HepG2 (cell line): Measurements from ENCODE around the gene ABHD10. TPM values are rescaled to one million over a fixed set of nuclear protein-coding genes. Genes with fewer than 3 reads are reported as not detected.
A peak's percentile ranks its signal among the peaks of the same experiment; 100 is the strongest.

ENCODE experiments used
- ATAC-seq: fragments of 200-7000 bp; cut with Tn5 transposase; 3 replicates; pipeline ENCODE4 v1.9.1; 2020; ENCODE audit warnings: mild to moderate bottlenecking, moderate library complexity
- BruUV-seq: library from RNA; stranded (reverse); fragments of 400-500 nt; replicated peaks from 2 replicates; lab custom pipeline; 2021; lab: Mats Ljungman, UMichigan
- CTCF ChIA-PET: fragments of 300-600 bp; formaldehyde crosslinking; extraction: SDS; loops from one replicate; lab custom pipeline; 2021; ENCODE audit warnings: low total read pairs, inconsistent platforms, low intra/inter-chr PET ratio; lab: Yijun Ruan, JAX
- POLR2A ChIA-PET: fragments of 350-600 bp; sonication (Branson Sonifier 250); formaldehyde crosslinking; loops from one replicate; lab custom pipeline; 2020; ENCODE audit warnings: antibody characterized with exemption, inconsistent platforms; lab: Yijun Ruan, JAX
- DNase-seq: peaks from one replicate; pipeline ENCODE4 v3.0.0-alpha.2; 2015; ENCODE audit warnings: low spot score
- FAIRE-seq: peaks from 3 replicates; lab custom pipeline; 2011; peaks lifted over from hg19 to GRCh38; lab: Jason Lieb, UNC
- H2AFZ ChIP-seq: one replicate; pipeline ENCODE4 v1.6.1; 2011; ENCODE audit warnings: low read length, inconsistent platforms
- H3K27ac ChIP-seq: fragments of 300-600 bp; 3 replicates; pipeline ENCODE4 v1.8.0; 2011; ENCODE audit warnings: mixed run types, mild to moderate bottlenecking, mixed read lengths, low read length, inconsistent platforms; ENCODE audit not compliant: insufficient read depth; ENCODE audit errors: extremely low read length
- H3K27me3 ChIP-seq, 2 experiments: fragments of 200-600 bp in 1 of 2; 2 replicates in 1 of 2; 3 replicates in 1 of 2; pipeline versions ENCODE4 v1.6.0 to v1.8.0; 2011; ENCODE audit warnings: low read length in 2 of 2, mild to moderate bottlenecking in 2 of 2, moderate library complexity in 2 of 2, inconsistent platforms in 1 of 2; ENCODE audit not compliant: insufficient read depth in 2 of 2, control insufficient read depth in 1 of 2
- H3K36me3 ChIP-seq, 2 experiments: fragments of 200-600 bp in 1 of 2; replicated peaks in 1 of 2; 2 replicates in 1 of 2; 3 replicates in 1 of 2; pipeline versions ENCODE4 v1.5.1 to v1.8.0; 2011; ENCODE audit warnings: low read length in 2 of 2, inconsistent platforms in 1 of 2; ENCODE audit not compliant: insufficient read depth in 2 of 2, control insufficient read depth in 1 of 2
- H3K4me1 ChIP-seq: 2 replicates; pipeline ENCODE4 v1.5.1; 2012; ENCODE audit warnings: low read length, inconsistent platforms; ENCODE audit not compliant: insufficient read depth
- H3K4me2 ChIP-seq: 2 replicates; pipeline ENCODE4 v1.6.0; 2011; ENCODE audit warnings: low read depth, low read length, inconsistent platforms
- H3K4me3 ChIP-seq, 3 experiments: fragments of 200-600 bp in 1 of 3; sonication (generic), shearing (Covaris generic) in 1 of 3; replicated peaks in 1 of 3; 2 replicates each; pipeline ENCODE4 v1.5.1; 2011 to 2016; ENCODE audit warnings: low read length in 3 of 3, inconsistent platforms in 2 of 3, low read depth in 2 of 3, mild to moderate bottlenecking in 2 of 3, control low read depth in 1 of 3, mixed read lengths in 1 of 3; ENCODE audit not compliant: insufficient read depth in 1 of 3
- H3K79me2 ChIP-seq: one replicate; pipeline ENCODE4 v1.6.1; 2011; ENCODE audit warnings: low read length, inconsistent platforms; ENCODE audit not compliant: insufficient read depth
- H3K9ac ChIP-seq: 2 replicates; pipeline ENCODE4 v1.6.0; 2011; ENCODE audit warnings: mild to moderate bottlenecking, low read depth, low read length, inconsistent platforms; ENCODE audit not compliant: insufficient read depth
- H3K9me3 ChIP-seq: 2 replicates; pipeline ENCODE4 v1.5.1; 2012; ENCODE audit warnings: mild to moderate bottlenecking, low read length
- H4K20me1 ChIP-seq: 2 replicates; pipeline ENCODE4 v1.6.0; 2011; ENCODE audit warnings: inconsistent platforms, mild to moderate bottlenecking, low read length, moderate library complexity; ENCODE audit not compliant: insufficient read depth
- ATM ChIP-seq: fragments of 450-650 bp; IDR thresholded peaks from 2 replicates; pipeline ENCODE4 v1.7.1; 2017; ENCODE audit warnings: mild to moderate bottlenecking, borderline replicate concordance
- CREB1 ChIP-seq, 2 experiments: fragments of 450-650 bp in 1 of 2; IDR thresholded peaks; 2 replicates each; pipeline ENCODE4 v1.6.1; 2016 to 2017; ENCODE audit warnings: control low read depth in 1 of 2, mild to moderate bottlenecking in 1 of 2, missing compliant biosample characterization in 1 of 2, missing genetic modification characterization in 1 of 2
- EED ChIP-seq: sonication (generic); formaldehyde crosslinking; IDR thresholded peaks from 2 replicates; pipeline ENCODE4 v1.5.0; 2020; ENCODE audit warnings: mild to moderate bottlenecking, missing genetic modification reagents
- FOXP1 ChIP-seq, 2 experiments: fragments of 450-650 bp in 1 of 2; IDR thresholded peaks; 2 replicates each; pipeline ENCODE4 v1.6.1; 2017 to 2018; ENCODE audit warnings: antibody characterized with exemption in 1 of 2
- HCFC1 ChIP-seq: fragments of 150-350 bp; IDR thresholded peaks from 2 replicates; pipeline ENCODE4 v1.6.1; 2014; ENCODE audit warnings: low read depth, low read length
- KLF6 ChIP-seq: IDR thresholded peaks from 2 replicates; pipeline ENCODE4 v1.8.0; 2016; ENCODE audit warnings: missing biosample characterization, missing genetic modification reagents
- MIER2 ChIP-seq: IDR thresholded peaks from 2 replicates; pipeline ENCODE4 v1.6.1; 2016; ENCODE audit warnings: missing biosample characterization, missing genetic modification reagents
- NBN ChIP-seq: fragments of 450-650 bp; conservative IDR thresholded peaks from 2 replicates; pipeline ENCODE4 v1.6.1; 2017
- NFE2L1 ChIP-seq: sonication (generic); formaldehyde crosslinking; IDR thresholded peaks from 2 replicates; pipeline ENCODE4 v1.4.0; 2020; ENCODE audit warnings: missing genetic modification reagents, mild to moderate bottlenecking, borderline replicate concordance
- PCBP1 ChIP-seq: fragments of 200-400 bp; formaldehyde crosslinking; IDR thresholded peaks from 2 replicates; pipeline ENCODE4 v1.6.1; 2017; ENCODE audit warnings: mild to moderate bottlenecking, low read depth, low read length, borderline replicate concordance
- RXRB ChIP-seq: IDR thresholded peaks from 2 replicates; pipeline ENCODE4 v1.6.1; 2016; ENCODE audit warnings: borderline replicate concordance, missing genetic modification reagents, missing compliant biosample characterization
- XRCC5 ChIP-seq: fragments of 200-400 bp; formaldehyde crosslinking; optimal IDR thresholded peaks from 2 replicates; pipeline ENCODE3; 2017; ENCODE audit warnings: mild to moderate bottlenecking, low read length
- ZNF431 ChIP-seq: sonication (generic); formaldehyde crosslinking; IDR thresholded peaks from 2 replicates; pipeline ENCODE4 v1.9.0; 2022; ENCODE audit warnings: missing genetic modification reagents, low read depth, mild to moderate bottlenecking, borderline replicate concordance
- ZNF556 ChIP-seq: sonication (generic); formaldehyde crosslinking; IDR thresholded peaks from 2 replicates; pipeline ENCODE4 v1.4.0; 2020; ENCODE audit warnings: mild to moderate bottlenecking, missing genetic modification reagents, borderline replicate concordance
- ZNF670 ChIP-seq: sonication (generic); formaldehyde crosslinking; IDR thresholded peaks from 2 replicates; pipeline ENCODE4 v1.8.0; 2022; ENCODE audit warnings: mild to moderate bottlenecking, missing genetic modification reagents, borderline replicate concordance
- ZNF761 ChIP-seq: sonication (generic); formaldehyde crosslinking; conservative IDR thresholded peaks from 2 replicates; pipeline ENCODE4 v1.4.0; 2020; ENCODE audit warnings: mild to moderate bottlenecking, missing genetic modification reagents
- ZNF772 ChIP-seq: sonication (generic); formaldehyde crosslinking; IDR thresholded peaks from 2 replicates; pipeline ENCODE4 v1.5.0; 2020; ENCODE audit warnings: mild to moderate bottlenecking, missing genetic modification reagents
- WGBS: methylation state at CpG from one replicate; pipeline ENCODE4 v1.1.6; 2017; ENCODE audit warnings: low lambda C conversion rate; 5-methylcytosine and 5-hydroxymethylcytosine counted together
- in situ Hi-C: cut with HindIII; loops from 2 replicates; pipeline ENCODE4 v1.10.0; 2017; ENCODE audit warnings: low pct_unique_long_range_greater_than_20kb; ENCODE audit not compliant: extremely low pct_ligation_motif_present
- intact Hi-C: fragments of 100-400 bp; cut with micrococcal nuclease; formaldehyde crosslinking; loops from one replicate; pipeline ENCODE4 v1.10.0; 2022; ENCODE audit not compliant: unreplicated experiment
- polyA plus RNA-seq, 8 experiments: library from polyadenylated mRNA; depleted of rRNA in 3 of 8; stranded (reverse) in 7 of 8; unstranded in 1 of 8; fragments of >200 nt; fragmentation: Illumina TruSeq in 4 of 8; extraction: Trizol in 4 of 8; gene quantifications; 2 replicates each; pipeline versions ENCODE4 v1.2.1 to v1.2.3, GENCODE V29; 2011 to 2016; ENCODE audit warnings: low read depth in 4 of 8, missing spikeins in 1 of 8, mixed read lengths in 1 of 8; ENCODE audit not compliant: insufficient read depth in 1 of 8
- total RNA-seq, 5 experiments: library from RNA; depleted of rRNA; stranded (reverse); fragments of >200 nt; fragmentation: Illumina TruSeq; extraction: Trizol; gene quantifications; 2 replicates each; pipeline ENCODE4 v1.2.3, GENCODE V29; 2016; ENCODE audit warnings: low read depth in 1 of 5
- TF ChIP-seq, protein P1 (sequence below): sonication (generic); formaldehyde crosslinking; IDR thresholded peaks from 2 replicates; pipeline ENCODE4 v1.5.0; 2020; ENCODE audit warnings: missing genetic modification reagents, mild to moderate bottlenecking, borderline replicate concordance
- TF ChIP-seq, protein P2 (sequence below): sonication (generic); formaldehyde crosslinking; IDR thresholded peaks from 2 replicates; pipeline ENCODE4 v1.8.1; 2022; ENCODE audit warnings: low read depth, mild to moderate bottlenecking, missing genetic modification reagents
- TF ChIP-seq, protein P3 (sequence below): sonication (generic); formaldehyde crosslinking; IDR thresholded peaks from 2 replicates; pipeline ENCODE4 v1.8.0; 2022; ENCODE audit warnings: mild to moderate bottlenecking, missing genetic modification reagents, borderline replicate concordance
- TF ChIP-seq, protein P4 (sequence below): IDR thresholded peaks from 2 replicates; pipeline ENCODE4 v1.6.1; 2018; ENCODE audit warnings: missing genetic modification reagents

ABHD10 gene
- total and polyA plus RNA-seq, 2 of the 13 experiments (the other 11 are each of a cell fraction or from before 2014, with no cell fraction given), result 22.8 to 50.2 TPM

DNA sequence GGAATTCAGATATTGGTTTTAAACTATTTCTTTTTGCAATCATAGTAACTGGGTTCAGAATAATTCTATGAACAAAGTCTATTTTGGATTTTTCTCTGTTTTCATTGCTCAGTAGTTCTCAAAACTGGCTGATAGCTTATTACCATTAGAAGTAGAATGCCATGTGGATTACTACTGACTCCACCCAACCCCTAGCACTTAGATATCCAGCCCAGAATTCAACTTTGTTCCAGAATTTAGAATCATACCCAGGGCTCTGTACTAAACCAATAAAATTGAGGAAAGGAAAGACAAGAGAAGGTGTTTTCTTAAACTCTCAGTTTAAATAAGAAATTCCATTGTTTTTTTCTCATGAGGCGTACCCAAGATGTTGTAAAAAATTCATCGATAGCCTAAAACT, 39.0 kb upstream of the ABHD10 start (continued):
- TF ChIP-seq HCFC1 (no peak), MIER2 (no peak), ZNF761 (CRISPR knock-in tag) (no peak), ZNF431 (CRISPR knock-in tag) (no peak), CREB1 (IDR thresholded peaks at IDR 0.05) (no peak), CREB1 (CRISPR knock-in tag; IDR thresholded peaks at IDR 0.05) (no peak), PCBP1 (no peak), NFE2L1 (no peak), KLF6 (no peak), NBN (no peak), XRCC5 (no peak)
- TF ChIP-seq, protein P1, sequence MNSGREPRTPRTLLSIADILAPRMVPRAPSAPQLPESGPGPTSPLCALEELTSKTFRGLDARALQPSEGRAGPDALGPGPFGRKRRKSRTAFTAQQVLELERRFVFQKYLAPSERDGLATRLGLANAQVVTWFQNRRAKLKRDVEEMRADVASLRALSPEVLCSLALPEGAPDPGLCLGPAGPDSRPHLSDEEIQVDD (CRISPR knock-in tag), result no peak

DNA sequence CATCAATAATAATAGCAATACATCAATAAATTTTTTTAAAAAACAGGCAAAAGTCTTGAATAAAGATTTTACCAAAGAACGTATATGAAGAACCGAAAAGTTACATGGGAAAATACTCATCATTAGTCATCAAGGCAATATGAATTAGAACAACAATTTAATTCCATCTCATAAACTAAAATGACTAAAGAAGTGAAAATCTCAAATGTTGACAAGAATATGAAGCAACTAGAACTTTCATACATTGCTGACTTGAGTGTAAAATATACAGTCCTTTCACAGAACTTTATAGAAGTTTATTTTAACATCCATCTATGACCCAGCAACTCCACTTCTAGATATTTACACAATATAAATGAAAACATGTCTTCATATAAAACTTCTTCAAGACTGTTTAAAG, 35.3 kb upstream of the ABHD10 start:
- H3K4me3 ChIP-seq, result no peak overlapping the region
- ATAC-seq (no peak), DNase-seq (no peak), FAIRE-seq (no peak)
- H3K27ac ChIP-seq, result no peak overlapping the region
- intact Hi-C loops, result no loop called here
- TSS peak; percentile 22 for BruUV-seq
- H3K4me1 ChIP-seq, result no peaks in the 10 kb centered on the region
- in situ Hi-C loops, result no loop called here
- no peaks in the 10 kb centered on the region for H4K20me1 ChIP-seq
- POLR2A ChIA-PET, result no interaction called here
- H3K4me2 ChIP-seq, result no peak overlapping the region
- H3K9ac ChIP-seq, result no peak overlapping the region
- CTCF ChIA-PET, result no interaction called here
- H3K36me3 ChIP-seq, result peaks cover 7 to 27% of the 10 kb centered on the region in 2 experiments; a peak in 2 of 5 replicates
- H3K9me3 ChIP-seq, result no peaks in the 10 kb centered on the region
- H3K79me2 ChIP-seq, result no peaks in the 10 kb centered on the region
- WGBS, result 95% methylated on average over 2 of the region's 2 CpGs
- no peaks in the 10 kb centered on the region for H3K27me3 ChIP-seq
- H2AFZ ChIP-seq, result no peak overlapping the region
- TF ChIP-seq, protein P2, sequence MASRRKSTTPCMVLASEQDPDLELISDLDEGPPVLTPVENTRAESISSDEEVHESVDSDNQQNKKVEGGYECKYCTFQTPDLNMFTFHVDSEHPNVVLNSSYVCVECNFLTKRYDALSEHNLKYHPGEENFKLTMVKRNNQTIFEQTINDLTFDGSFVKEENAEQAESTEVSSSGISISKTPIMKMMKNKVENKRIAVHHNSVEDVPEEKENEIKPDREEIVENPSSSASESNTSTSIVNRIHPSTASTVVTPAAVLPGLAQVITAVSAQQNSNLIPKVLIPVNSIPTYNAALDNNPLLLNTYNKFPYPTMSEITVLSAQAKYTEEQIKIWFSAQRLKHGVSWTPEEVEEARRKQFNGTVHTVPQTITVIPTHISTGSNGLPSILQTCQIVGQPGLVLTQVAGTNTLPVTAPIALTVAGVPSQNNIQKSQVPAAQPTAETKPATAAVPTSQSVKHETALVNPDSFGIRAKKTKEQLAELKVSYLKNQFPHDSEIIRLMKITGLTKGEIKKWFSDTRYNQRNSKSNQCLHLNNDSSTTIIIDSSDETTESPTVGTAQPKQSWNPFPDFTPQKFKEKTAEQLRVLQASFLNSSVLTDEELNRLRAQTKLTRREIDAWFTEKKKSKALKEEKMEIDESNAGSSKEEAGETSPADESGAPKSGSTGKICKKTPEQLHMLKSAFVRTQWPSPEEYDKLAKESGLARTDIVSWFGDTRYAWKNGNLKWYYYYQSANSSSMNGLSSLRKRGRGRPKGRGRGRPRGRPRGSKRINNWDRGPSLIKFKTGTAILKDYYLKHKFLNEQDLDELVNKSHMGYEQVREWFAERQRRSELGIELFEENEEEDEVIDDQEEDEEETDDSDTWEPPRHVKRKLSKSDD (CRISPR knock-in tag), result no peak
- TF ChIP-seq, protein P3, sequence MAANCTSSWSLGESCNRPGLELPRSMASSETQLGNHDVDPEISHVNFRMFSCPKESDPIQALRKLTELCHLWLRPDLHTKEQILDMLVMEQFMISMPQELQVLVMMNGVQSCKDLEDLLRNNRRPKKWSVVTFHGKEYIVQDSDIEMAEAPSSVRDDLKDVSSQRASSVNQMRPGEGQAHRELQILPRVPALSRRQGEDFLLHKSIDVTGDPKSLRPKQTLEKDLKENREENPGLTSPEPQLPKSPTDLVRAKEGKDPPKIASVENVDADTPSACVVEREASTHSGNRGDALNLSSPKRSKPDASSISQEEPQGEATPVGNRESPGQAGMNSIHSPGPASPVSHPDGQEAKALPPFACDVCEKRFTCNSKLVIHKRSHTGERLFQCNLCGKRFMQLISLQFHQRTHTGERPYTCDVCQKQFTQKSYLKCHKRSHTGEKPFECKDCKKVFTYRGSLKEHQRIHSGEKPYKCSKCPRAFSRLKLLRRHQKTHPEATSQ (CRISPR knock-in tag), result no peak
- TF ChIP-seq ZNF772 (no peak), RXRB (CRISPR knock-in tag) (no peak), ZNF670 (CRISPR knock-in tag) (no peak), FOXP1 (IDR thresholded peaks at IDR 0.05) (no peak), FOXP1 (CRISPR knock-in tag; IDR thresholded peaks at IDR 0.05) (no peak), ZNF556 (CRISPR knock-in tag) (no peak), ATM (no peak), EED (CRISPR knock-in tag) (no peak)
- TF ChIP-seq, protein P4, sequence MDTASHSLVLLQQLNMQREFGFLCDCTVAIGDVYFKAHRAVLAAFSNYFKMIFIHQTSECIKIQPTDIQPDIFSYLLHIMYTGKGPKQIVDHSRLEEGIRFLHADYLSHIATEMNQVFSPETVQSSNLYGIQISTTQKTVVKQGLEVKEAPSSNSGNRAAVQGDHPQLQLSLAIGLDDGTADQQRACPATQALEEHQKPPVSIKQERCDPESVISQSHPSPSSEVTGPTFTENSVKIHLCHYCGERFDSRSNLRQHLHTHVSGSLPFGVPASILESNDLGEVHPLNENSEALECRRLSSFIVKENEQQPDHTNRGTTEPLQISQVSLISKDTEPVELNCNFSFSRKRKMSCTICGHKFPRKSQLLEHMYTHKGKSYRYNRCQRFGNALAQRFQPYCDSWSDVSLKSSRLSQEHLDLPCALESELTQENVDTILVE (CRISPR knock-in tag), result no peak
